GM19467 (cell line): ENCODE measurements around the gene DCTN4.
"Not testable (repeated sequence)": the region's sequence is repeated elsewhere in the genome, so short reads cannot be mapped to it uniquely, and the experiment has no call there.

ENCODE experiments used
- ATAC-seq: cut with Tn5 transposase; IDR thresholded peaks from one replicate; pipeline ENCODE4 v1.9.1; 2021; ENCODE audit warnings: mild to moderate bottlenecking, moderate library complexity; ENCODE audit not compliant: unreplicated experiment

The DCTN4 gene

DNA sequence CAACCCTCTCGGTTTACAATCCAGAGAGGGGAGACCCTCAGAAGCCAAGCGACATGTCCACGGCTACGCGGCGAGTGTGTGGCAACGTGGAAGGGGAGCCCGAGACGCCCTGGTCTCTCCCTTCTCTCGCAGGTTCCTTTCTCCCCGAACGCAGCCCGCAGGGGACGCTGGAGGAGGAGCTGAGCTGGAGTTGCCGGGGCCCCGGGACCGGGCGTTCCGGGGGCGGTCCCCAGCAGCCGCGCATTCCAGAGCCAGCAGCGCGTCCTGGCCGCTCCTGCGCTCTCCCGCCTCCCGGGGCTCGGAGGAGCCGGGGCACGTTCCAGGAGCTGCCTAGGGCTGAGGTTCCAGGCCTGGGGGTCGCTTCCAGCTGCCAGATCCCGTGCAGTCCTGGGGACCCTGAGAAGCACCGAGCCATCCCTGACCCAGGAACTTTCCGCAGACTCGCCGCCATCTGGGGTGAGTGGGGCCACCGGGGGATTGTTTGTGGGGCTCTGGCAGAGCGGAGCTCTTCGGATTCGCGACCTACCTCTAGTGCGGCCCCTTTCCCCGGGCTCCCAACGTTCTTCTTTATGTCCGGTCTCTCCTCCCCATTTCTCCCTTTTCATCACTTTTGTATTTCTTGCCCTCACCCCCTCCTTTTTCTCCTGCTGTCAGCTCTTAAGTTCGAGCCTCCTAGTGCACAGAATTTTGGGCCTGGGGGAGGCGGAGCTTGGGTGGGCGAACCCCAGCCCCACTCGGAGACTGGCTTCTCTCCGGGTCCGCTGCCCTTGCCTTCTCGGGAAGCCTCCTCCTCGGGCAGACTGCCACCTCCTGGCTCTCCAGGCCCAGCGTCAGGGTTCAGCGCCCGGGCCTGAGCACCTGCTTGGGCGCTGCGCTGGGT lies 19.9 kb upstream of the DCTN4 start, which contains the start of gene SMIM3:
SMIM3 (plus strand) TSS at position 241 of the 880 bp plus-strand sequence. CDS start 16,684 bp downstream, outside the sequence.
- no peak for ATAC-seq

DNA sequence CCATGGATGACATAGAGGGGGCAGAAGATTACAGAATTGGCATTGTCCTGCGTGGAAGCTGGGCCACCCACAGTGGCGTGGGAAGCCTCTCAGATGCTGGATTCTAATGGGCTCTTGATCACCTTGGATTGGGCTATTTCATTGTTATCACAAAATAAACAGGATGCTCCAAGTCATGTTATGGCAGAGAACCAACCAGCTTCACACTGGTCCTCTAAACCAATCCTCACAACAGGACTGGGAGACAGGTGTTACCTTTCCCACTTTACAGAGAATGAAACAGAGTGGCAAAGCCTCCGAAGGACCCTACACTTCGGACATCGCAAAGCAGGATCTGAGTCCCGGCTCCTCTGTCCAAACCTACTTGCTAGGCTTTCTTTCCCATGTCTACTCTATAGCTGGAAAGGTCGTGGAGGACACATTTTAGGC lies 19.3 kb upstream of the DCTN4 start:
- no peak for ATAC-seq

DNA sequence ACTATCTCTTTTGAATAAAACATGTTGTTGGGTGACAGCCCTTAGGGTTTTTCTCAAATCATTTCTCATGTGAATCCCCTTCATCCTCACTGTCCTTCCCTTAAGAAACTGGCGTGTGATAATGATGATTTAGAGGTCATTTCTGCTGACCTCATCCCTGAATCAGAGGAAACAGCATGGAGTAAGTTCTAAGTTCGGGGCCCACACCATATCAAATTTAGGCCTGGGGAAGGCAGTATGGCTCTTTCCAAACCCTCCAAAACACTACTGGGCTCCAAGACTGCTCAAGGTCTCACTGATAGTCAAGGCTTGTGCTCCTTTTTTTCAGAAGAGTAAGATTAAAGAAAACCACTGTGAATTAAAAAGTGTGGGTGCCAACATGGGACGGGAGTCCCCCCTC lies 18.9 kb upstream of the DCTN4 start:
- no peak for ATAC-seq

DNA sequence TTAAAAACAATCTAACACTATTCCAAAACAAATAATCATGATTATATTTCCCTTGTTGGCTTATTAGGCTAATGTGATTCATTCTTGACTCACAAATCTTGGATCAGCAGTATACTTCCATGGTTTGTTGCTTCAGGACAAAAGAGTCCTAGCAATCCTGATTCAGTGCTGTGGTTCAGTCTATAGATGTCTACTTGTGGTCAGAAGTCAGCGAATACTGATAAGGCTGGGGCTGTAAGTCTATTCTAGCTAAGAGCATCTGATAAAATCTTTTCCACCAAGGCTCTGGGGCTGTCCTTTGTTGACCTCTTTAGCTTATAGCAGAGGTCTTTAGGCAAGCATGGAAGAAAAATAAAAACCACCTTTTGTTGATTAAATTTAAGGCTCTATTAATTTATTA lies 15.3 kb upstream of the DCTN4 start:
- ATAC-seq: no peak

DNA sequence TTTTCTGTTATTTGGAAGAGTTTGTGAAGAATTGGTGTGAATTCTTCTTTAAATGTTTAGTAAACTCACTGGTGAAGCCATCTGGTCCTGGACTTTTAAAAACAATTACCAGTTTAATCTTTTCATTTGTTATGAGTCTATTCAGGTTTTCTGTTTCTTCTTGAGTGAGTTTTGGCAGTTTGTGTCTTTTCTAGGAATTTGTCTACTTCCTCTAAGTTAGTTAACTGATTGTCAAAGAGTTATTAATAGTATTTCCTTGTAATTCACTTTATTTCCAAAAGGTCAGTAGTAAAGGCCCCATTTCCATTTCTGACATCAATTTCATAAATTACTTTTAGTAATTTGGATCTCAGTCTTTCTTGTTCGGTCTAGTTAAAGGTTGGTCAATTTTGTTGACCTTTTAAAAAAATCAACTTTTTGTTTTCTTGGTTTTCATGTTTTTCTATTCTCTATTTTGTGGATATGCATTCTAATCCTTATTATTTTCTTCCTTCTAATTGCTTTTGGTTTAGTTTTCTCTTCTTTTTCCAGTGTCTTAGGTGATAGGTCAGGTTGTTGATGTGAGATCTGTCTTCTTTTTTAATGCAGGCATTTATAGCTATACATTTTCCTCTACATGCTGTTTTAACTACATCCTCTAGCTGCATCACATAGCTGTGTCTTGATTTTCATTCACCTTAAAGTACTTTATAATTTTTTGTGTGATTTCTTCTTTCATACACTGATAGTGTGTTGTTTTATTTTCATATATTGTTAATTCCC lies 12.4 kb upstream of the DCTN4 start:
- no peak for ATAC-seq

DNA sequence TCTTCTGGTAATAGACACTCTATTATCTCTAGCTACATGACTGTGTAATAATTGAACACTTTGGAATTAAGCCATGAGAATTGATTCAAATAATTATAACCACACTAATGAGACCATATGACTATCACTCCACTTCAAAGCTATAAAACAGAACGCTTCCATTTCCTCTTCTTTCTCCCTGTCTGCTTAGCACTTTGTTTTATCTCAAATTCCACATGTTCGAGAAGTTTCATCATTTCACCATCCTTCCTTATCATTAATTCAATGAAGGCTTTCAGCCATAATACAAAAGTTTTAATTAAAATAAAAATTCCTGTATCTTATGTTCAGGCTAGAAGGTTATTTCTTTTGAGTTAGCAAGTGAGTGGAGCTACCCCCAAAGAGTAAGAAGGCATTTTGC lies 7.4 kb upstream of the DCTN4 start:
- no peak for ATAC-seq

DNA sequence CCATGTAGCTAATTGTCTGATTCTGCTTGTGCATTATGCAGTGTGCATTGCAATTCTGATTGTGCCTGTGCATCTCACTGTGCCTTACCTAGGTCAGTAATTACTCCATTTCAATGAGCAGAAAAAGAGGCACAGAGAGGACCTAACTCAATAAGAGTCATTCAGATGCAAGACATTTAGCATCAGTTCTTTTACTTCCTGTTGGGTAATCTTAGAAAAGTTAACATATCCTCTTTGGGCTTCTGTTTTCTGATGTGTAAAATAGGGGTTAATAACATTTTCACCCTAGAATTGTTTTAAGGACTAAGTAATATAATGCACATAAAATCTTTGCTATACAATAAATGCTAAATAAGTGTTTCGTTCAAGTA lies 7.0 kb upstream of the DCTN4 start:
- ATAC-seq: no peak

DNA sequence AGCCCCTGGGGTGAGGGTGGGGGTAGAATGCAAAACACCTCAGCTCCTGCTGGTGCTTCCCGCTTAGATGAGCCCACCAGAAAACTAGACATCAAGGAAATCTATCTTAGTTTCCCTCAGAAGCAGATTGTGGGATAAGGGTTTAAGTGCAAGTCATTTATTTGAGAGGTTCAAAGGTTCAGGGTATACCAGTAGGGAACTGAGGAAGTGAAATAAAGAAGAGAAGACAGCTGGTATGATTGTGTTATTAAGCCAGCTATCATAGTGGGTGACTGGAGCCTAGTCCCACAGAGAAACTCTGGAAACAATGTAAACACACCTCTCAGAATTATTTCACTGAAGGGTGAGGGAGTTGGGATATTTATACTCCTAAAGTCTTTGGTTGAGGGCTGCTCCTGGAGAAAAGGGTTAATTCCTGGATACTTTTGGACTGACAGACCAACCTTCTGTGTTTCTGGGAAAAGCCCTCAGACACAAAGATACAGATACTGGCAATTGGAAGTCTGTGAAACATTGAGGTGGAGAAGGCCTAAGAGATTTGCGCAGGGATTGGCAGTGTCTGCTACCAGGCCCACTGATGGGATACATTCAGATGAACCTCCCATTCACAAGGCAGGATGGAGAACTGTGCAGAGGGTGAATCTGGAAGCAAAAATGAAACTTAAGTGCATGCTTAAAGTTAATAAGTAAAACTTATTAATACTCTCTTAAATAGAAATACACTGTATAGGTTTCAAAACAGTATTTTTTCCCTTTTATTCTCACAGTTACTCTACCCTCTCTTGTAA lies 6.4 kb upstream of the DCTN4 start:
- ATAC-seq: no peak

DNA sequence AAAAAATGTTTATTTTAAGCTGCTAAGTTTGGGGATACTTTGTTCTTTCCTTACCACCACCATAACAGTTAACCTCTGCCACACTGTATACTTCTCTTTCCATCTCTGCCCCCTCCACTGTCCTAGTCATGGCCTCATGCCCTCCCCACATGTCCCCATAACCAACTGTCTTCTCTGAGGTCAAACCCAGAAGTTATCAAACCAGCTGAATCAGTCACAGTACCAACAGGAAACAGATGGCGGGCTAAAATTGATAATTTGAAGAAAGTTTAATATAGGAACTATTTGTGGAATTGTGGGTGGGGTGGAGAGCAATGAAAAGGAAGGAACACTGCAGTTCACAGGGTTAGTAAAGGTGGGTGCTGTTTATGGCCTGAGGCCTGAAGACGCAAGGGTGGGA lies 5.7 kb upstream of the DCTN4 start:
- ATAC-seq: no peak

DNA sequence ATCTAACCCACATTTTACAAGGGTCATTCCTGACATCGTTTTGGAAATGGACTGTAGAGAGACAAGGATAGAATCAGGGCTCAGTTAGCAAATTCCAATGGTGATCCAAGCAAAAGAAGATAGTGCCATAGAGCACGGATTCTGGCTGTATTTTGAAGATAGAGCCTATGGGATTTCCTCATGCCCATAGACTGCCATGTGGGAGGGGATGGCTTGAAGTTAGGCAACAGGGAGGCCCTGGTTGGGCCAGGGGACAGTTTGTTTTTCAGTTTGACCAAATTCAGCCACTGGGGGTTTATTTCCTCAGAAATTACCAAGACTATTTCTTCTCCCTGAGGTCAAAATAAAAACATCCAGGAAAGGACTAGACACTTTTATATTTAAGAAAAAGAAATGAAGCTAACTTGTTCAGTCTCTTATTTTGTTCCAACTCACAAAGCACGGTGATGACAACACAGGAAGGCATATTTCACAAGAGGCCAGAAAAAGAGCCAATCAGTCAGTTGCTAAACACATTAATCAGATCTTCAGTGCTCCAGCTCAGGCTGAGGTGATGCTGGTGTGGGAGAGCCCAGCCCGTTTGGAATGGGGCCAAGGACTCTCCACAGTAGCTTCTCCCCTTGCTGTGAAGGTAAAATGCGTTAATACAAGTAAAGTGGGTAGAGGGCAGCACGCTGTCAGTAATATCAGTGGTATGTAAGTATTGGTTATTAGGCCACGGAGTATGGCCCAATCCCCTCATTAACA lies 4.4 kb upstream of the DCTN4 start:
- no peak for ATAC-seq

DNA sequence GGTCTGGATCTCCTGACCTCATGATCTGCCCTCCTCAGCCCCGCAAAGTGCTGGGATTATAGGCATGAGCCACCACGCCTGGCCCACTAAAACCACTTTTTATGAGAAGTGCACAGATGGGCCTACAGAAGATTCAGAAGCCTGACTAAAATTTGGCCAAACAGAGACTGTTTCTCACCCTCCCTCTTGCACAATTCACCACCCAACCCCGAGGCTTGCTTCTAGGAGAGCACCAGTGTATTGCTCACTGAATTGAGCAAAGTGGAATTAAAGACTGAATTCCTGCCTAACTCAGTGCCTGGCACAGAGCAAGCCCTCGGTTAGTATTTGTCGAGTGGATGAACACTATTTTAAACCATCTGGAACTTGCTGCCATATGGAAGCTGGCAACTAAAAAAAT lies 3.4 kb upstream of the DCTN4 start:
- no peak for ATAC-seq

DNA sequence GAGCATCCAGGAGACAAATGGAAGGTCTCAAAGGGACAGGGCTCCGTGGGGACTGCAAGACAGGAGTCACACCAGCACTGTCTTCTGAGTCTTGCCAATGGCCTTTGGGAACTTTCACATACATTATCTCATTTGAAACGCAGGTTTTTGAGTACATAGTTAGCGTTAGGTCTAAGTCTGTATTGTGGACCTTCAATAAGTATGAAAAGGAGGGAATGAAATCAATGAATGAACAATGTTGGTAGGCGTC lies 442 bp upstream of the DCTN4 start:
- ATAC-seq: no peak

DNA sequence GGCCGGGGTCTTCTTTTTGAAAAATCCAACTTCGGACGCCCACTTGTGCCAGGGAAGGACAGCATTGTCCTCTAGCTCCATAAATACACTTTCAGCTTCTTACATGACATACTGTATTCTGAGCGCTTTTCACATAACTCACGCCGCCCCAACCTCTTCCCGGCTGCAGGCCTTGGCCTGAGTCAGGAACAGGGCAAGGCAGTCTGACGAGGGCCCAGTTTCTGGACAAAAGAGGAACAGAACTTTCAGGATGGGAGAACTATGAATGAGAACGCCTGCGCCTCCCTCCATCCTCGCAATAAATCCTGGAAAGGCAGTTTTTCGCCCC lies 650 bp downstream of the DCTN4 start:
- ATAC-seq: peak; percentile 13

DNA sequence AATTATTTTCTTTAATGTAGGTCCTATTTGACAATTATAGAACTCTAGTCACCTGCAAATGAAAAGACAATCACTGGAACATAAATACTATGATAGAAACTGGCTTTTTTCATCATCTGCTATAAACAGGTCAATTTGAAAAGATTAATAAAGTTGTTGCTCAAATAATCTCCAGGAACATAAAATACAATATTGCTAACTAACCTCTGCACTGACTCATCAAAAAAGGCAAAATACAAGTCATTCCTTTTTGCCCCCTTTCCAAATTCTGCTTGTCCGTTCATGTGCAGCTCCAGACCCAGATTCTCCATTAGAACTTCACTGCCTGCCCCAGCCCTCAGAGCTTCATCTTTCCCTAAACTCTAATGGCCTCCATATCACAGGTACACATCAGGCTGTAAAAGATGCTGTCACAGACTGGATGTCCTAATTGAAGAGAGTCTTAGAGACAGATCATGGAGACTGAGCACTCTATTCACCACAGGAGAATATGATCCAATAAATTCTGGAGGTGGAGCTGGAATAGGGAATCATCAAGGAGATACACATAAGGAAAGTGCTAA lies 1.6 kb downstream of the DCTN4 start:
- ATAC-seq: no peak

DNA sequence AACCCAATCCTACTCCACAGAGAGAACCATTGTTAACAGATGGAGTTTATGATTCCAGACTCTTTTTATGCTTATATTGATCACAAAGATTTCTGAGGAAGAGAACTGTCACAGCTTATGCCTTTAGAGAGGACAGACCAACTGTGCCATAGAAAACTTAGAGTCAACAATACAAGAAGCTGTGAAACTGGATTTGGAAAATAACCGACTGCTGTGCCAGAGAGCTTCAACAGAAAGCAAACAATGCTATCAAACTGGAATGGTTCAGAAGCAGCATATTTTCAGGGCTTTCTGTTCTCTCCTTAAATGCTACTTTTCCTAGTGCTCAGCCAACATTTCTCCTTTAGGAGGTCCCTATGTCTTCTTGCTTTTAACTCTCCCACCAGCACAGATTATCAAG lies 5.0 kb downstream of the DCTN4 start:
- no peak for ATAC-seq

DNA sequence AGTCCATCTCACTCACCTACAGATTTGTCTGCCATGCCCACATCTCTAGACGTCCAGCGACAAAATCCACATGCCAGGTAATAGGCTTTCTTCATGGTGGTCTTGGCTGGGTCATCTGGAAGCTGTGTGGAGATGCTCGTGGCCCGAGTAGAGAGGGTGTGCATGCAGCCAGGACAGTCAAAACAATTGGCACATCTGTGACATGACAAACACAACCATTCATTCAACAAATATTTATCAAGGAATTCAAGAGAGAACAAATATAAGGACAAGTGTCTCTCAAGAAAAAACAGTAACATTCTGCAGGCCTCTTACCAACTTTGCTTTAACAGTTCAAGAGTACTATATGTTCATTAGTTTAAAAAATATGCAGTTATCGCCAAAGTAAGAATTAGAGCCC lies 5.4 kb downstream of the DCTN4 start:
- no peak for ATAC-seq

DNA sequence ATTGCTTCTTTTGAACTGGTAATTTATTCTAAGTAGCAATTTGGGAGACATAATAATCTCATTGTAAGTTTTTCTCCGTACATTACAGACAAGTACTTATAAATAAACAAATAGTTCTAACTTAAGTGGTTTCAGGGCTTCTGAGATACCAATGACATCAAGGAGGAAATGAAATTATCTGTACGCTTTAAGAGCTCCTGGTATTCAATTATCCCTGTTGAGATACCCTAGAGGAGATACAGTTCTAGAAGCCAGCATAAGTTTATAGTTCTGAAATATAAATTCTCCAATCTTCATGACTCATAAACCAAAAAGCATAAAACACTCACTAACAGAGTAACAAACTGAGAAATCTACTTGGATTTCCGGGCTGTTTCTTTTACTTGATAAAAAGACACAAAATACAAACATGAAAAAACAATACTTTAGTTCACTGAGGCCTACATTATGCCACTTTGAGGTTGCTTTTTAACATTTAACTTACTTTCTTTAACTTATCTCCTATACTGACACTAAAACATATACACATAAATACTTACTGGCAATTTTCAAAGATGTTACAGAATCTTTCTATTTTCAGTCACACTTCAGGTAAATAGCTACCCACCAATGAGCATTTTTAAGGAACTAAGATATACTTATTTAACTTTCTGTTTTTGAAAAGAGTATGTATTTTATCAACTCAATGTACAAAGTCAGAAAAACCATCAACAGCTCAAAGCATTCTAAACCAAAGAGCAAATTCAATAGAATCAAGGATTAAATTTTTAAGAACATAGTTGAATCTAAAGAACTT lies 7.5 kb downstream of the DCTN4 start:
- ATAC-seq: no peak

DNA sequence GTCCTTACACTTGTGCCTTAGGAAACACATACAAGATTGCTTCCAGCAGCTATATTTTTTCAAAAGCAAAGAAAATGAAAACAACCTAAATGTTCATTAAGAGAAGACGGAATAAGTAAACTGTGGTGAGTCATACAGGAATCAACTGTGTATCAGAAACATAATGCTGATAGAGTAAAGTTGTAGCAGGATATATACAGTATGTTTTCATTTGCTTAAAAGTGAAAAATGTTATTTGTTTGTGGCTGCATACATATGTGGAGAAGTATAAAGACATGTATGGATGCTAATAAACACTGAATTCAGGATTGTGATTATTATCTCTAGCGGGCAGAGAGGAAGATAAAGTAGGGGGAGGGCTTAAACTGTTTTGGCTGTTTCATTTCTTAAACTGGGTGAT lies 8.3 kb downstream of the DCTN4 start:
- ATAC-seq: no peak

DNA sequence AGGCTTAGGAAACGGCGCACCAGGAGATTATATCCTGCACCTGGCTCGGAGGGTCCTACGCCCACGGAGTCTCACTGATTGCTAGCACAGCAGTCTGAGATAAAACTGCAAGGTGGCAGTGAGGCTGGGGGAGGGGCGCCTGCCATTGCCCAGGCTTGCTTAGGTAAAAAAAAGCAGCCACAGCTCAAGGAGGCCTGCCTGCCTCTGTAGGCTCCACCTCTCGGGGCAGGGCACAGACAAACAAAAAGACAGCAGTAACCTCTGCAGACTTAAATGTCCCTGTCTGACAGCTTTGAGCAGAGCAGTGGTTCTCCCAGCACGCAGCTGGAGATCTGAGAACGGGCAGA lies 15.7 kb downstream of the DCTN4 start:
- ATAC-seq: not testable (repeated sequence)
